NCI-H1436 treated with DMSO at 0.1 percent for 48 hours (cell line): ENCODE results near the gene CAMKMT.
A peak's percentile ranks its signal among the peaks of the same experiment; 100 is the strongest.

Experiments used
- DNase-seq: peaks from one replicate; lab custom pipeline; 2025; lab: John Stamatoyannopoulos, UW

CAMKMT gene

GRCh38 chr2:44801289-44801840 lies 439.6 kb downstream of the CAMKMT start:
- no peak for DNase-seq

GRCh38 chr2:44801841-44802776 lies 440.4 kb downstream of the CAMKMT start:
- no peak for DNase-seq

GRCh38 chr2:44802777-44803424 lies 441.2 kb downstream of the CAMKMT start:
- no peak for DNase-seq

- no peak for DNase-seq
Observed at GRCh38 chr2:44804406-44805265, 442.9 kb downstream of the CAMKMT start.

GRCh38 chr2:44805401-44806235 lies 443.9 kb downstream of the CAMKMT start:
- DNase-seq = peak; percentile 32

- DNase-seq = no peak
Observed at GRCh38 chr2:44807201-44808025, 445.7 kb downstream of the CAMKMT start.

GRCh38 chr2:44810892-44811530 lies 449.3 kb downstream of the CAMKMT start:
- DNase-seq = no peak

- no peak for DNase-seq
Observed at GRCh38 chr2:44813165-44813564, 451.4 kb downstream of the CAMKMT start.

GRCh38 chr2:44813658-44814057 lies 451.9 kb downstream of the CAMKMT start:
- DNase-seq = no peak

- DNase-seq = no peak
Observed at GRCh38 chr2:44817256-44817655, 455.5 kb downstream of the CAMKMT start.

- peak; percentile 82 for DNase-seq
Observed at GRCh38 chr2:44817673-44818335, 456.1 kb downstream of the CAMKMT start.

- no peak for DNase-seq
Observed at GRCh38 chr2:44819061-44819460, 457.3 kb downstream of the CAMKMT start.

GRCh38 chr2:44821500-44821899 lies 459.8 kb downstream of the CAMKMT start:
- no peak for DNase-seq

- DNase-seq = no peak
Observed at GRCh38 chr2:44822174-44822573, 460.4 kb downstream of the CAMKMT start.
